Stimulated activated CD8-positive, alpha-beta memory T cell treated with anti-CD3 and anti-CD28 coated beads, Interleukin-12 subunit alpha, Interleukin-12 subunit beta, amount 100 ng/mL, for 4 hours (primary cell): Measurements from ENCODE around the gene IL2RA.
"Not testable (repeated sequence)": the region's sequence is repeated elsewhere in the genome, so short reads cannot be mapped to it uniquely, and the experiment has no call there.

Experiments
- DNase-seq: peaks from one replicate; pipeline ENCODE4 v3.0.0-alpha.2; 2020; ENCODE audit warnings: low read depth

Gene IL2RA

GRCh38 chr10:6082496-6083395 is 20.6 kb upstream of the IL2RA start:
- DNase-seq = no peak

DNA sequence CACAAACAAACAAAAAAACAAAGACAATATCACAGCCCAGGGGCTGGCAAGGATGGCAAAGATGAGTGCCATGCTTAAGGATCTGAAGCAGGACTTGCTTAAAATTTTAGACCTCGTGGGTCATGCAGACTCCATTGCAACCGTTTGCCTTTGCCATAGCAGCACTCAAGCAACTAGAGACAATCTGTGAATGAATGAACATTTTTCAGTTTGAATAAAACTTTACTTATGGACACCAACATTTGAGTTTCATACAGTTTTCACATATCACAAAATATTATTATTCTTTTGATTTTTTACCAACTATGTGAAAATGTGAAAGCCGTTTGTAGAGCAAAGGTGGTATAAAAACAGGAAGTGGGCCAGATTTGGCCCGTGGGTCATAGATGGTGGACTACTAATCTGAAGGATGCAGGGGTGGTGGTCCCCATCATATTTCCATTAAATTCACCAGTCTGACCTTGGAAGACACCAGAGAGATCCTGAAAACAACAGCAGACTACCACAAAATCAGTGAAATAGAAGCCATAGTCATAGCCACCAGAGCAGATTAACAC is 18.3 kb upstream of the IL2RA start:
- DNase-seq = no peak

GRCh38 chr10:6079044-6079443 is 16.9 kb upstream of the IL2RA start:
- no peak for DNase-seq

DNA sequence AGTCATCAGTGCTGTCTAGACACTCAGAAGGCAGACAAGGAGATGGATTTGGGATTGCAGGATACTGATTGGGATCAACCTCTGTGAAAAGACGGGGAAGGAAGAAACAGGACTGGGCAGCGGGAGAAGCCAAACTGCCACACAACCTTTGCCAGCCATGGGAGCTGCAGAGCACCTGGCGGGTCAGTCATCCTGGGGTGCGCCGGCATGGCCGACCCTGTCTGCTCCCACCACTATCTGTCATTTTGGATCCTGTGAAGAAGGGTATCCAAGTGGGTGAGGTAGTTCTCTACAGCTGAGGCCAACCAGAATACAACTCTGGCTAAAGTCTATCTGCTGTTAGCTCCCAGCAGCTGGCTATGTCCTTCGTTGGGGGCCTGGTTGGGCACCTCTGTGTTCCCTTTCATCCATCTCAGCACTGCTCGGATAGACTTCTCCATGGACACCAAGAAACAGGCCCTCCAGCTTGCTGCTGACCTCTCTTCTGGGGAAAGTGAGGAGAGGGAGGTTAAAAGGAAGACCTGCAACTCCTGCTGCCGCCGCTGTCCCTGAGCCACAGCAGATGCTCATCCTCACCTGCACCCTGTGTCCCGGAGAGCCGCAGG is 15.0 kb upstream of the IL2RA start:
- DNase-seq = no peak

DNA sequence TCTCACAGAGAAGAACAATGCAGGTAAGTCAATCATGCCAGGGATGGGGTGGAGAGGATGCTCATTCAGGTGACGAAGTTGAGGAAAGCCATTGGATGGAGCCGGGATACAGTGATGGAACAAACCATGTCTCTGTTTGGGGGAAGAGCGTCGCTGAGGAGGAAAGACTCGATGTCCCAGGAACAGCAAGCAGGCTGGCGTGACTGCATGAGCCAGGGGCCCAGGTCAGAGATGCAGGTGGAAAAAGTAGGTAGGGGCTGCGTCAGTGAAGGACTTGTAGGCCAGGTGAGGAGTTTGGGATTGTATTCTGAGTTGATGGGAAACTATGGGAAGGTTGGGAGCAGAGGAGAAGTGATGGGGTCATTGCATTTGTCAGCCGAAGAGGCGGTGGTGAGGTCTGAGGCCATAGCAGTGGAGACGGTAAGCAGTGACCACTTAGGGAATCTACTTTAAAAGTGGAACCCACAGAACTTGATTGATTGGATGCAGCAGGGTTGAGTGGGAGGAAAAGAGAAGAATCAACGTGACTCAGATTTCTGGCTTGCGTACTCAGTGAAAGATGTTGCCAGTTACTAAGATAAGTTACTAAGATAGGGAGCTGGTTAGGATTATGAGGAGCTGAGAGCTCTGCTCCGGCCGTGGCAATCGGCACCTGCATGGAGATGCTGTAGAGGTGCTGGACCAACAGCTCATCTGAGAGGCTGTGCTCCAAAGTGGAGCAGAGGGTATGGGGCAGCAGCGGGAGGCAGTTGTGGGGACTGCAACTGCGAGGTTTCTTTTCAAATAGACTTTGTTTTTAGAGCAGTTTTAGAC is 12.5 kb upstream of the IL2RA start:
- DNase-seq = no peak

GRCh38 chr10:6072215-6072934 is 10.2 kb upstream of the IL2RA start:
- DNase-seq = no peak

GRCh38 chr10:6071181-6072175 is 9.3 kb upstream of the IL2RA start:
- no peak for DNase-seq

DNA sequence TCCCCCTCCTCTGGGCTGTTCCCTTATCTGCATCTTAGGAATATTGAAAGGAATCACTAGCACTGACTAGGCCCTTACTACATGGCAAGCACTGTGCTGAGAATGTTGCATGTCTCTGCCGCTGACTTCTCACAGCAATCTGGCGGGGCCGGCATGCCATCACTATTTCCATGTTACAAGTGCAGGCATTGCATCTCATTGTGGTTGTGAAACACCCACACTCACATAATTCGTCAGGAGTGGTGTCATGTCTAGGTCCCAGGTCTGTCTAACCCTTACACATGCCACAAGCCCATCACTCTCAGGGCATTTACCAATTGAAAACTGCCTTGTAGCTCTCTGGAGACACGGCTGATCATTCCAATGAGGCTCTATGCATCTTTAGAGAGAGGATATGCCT is 8.5 kb upstream of the IL2RA start:
- no peak for DNase-seq

- DNase-seq = no peak
These were observed 7.1 kb upstream of the IL2RA start for GRCh38 chr10:6069081-6069931.

- no peak for DNase-seq
These were observed 6.3 kb upstream of the IL2RA start for GRCh38 chr10:6068422-6068821.

DNA sequence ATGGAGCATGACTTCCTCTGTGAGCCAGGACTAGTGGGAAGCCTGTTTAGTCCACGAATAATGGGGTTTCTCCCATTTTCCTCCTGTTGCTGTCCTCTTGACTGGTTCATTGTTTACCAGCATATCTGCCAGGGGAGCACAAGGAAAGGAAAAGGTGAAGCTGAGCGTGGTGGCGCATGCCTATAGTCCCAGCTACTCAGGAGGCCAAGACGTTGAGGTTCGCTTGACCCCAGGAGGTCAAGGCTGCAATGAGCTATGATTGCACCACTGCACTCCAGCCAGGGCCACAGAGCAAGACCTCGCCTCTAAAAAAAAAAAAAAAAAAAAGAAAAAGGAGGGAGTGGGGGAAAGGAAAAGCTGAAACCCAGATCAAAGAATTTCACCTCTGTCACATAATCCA is 5.8 kb upstream of the IL2RA start:
- DNase-seq = no peak

GRCh38 chr10:6067457-6067856 is 5.3 kb upstream of the IL2RA start:
- DNase-seq = no peak

DNA sequence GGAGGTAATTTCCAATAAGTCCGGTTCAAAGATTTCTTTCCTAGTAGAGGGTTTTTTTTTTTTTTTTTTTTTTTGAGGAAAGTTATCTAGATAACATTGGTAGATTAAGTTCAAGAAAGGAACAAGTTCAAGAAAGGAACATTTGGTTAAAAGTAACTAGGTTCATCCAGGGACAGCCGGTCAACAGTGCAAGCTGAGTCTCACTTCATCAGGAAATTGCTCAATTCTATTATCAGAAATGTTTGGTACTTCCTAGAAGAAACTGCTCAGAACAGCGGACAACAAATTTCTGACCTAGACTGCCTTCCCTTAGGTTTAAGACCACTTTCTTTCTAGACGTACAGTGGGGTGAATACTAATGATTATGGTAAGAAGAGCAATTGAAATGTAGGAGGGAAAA is 3.7 kb upstream of the IL2RA start:
- no peak for DNase-seq

GRCh38 chr10:6065406-6065805 is 3.2 kb upstream of the IL2RA start:
- no peak for DNase-seq

DNA sequence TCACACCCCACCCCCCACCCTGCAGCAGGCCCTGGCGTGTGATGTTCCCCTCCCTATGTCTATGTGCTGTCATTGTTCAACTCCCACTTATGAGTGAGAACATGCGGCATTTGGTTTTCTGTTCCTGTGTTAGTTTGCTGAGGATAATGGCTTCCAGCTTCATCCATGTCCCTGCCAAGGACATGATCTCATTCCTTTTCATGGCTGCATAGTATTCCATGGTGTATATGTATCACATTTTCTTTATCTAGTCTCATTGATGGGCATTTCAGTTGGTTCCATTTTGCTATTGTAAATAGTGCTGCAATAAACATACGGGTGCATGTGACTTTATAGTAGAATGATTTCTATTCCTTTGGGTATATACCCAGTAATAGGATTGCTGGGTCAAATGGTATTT is 2.6 kb upstream of the IL2RA start:
- DNase-seq = not testable (repeated sequence)

GRCh38 chr10:6064119-6064518 is 2.0 kb upstream of the IL2RA start:
- DNase-seq = no peak

GRCh38 chr10:6061056-6061455 is 1.1 kb downstream of the IL2RA start:
- DNase-seq = no peak

GRCh38 chr10:6059506-6059905 is 2.7 kb downstream of the IL2RA start:
- DNase-seq = no peak

- no peak for DNase-seq
These were observed 3.3 kb downstream of the IL2RA start for GRCh38 chr10:6058682-6059475.
